Kidney tubule cell (primary cell): Measurements from ENCODE around the gene ZNF473.

Experiments used
- DNase-seq: peaks from one replicate; pipeline ENCODE4 v3.0.0-alpha.2; 2018; ENCODE audit warnings: low spot score

ZNF473 gene

DNA sequence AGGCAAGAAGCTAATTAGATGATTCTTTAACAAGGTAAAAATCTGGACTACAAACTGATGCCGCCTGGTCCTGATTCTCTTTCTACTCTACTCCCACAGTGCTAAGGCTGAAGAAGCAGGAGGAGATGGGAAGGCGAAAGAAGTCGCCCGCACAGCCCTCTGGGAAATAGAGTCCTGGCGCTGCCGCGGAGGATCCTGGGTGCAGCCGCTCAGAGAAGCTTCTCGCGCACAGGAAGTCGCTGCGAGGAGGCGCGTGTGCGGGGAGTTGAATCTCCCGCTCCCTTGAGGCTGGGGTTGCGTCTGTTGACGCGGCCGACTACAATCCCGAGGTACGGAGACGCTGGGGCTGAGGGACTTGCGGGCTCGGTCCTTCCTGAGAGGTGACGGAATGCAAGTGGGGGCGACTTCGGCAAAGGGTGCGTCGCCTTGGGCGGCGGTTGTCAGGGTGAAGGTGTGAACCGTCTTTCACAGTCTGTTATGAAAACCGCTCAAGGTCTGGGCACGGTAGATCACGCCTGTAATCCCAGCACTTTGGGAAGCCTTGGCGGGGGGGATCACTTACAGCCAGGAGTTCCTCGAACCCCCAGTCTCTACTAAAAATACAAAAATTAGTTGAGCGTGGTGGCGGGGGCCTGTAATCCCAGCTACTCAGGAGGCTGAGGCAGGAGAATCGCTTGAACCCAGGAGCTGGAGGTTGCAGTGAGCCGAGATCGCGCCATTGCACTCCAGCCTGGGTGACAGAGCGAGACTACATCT is at the start of gene ZNF473:
Gene ZNF473 (plus strand): TSS at position 212 of the 756 bp plus-strand sequence. CDS start 5,078 bp downstream, outside the sequence.
- peak; percentile 97 for DNase-seq

DNA sequence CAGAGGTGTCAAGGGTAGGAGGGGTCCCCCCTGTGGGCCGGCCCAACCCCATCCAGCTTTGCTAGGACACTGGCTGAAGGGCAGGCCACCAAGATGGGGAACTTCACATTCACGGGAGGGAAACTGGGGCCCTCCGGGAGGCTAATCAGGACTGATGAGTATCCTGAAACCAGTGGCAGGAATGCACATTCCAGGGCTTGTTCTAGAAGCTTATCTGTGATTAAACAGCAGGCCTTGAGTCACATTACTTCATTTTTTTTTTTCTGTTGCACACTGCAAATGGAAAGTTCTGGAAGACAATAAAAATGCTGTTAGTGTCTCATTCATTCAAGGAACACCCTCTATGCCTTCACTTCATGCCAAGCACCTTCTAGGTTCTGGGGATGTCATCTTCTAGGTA is 49.3 kb upstream of the ZNF473 start:
- no peak for DNase-seq

DNA sequence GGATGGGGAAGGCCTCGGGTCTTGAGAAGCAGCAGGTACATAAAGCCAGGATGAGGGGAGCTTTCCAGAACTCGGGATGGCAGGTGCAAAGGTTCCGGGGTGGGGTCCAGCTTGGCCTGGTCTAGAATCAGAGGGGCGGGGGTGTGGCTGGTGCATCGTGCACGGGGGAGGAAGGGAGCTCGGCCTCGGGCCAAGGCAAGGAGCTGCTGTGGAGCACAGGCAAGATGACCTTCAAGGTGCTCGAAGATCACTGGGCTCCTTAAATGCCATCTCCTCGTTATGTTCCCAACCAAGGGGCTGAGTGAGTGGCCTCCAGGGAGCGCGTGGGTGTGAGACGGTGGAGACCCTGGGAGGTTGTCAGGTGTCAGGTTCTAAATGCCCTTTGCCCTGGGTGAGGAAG is 48.7 kb upstream of the ZNF473 start:
- DNase-seq, result no peak

DNA sequence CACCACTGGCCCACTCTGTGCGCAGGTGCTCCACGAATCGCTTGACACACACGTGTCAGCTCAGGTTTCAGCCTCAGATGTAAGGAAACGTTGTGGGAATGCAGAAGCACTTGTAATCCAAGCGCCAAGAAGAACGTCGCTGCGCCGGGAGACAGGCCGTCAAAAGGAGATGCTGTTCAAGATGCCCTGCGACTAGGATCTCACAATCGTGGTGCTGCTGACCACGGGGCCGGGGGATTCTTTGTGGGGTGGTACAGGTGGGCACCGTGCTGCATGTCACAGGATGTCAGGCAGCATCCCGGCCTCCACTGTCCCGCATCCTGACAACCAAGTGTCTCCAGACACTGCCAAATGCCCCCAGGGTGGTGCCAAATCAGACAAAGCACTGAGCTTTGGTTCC is 47.9 kb upstream of the ZNF473 start:
- no peak for DNase-seq

DNA sequence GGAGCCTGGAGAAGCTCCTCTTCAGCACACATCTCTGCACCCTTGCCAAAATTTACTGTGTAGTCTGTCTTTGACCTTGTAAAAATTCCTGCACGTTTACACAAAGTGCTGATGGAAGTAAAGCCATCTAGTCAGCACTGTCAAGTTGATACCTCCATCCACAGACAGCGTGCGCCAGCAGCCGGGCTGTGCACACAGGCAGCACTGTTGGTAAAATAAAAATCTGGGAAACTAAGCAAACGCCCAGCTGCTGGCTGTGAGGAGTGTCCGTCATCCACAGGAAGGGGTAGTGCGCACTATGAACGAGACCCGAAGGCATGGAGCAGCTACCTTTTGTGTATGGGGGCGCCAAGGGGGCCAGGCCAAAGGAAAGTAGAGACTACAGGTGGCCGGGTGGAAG is 47.5 kb upstream of the ZNF473 start:
- no peak for DNase-seq

DNA sequence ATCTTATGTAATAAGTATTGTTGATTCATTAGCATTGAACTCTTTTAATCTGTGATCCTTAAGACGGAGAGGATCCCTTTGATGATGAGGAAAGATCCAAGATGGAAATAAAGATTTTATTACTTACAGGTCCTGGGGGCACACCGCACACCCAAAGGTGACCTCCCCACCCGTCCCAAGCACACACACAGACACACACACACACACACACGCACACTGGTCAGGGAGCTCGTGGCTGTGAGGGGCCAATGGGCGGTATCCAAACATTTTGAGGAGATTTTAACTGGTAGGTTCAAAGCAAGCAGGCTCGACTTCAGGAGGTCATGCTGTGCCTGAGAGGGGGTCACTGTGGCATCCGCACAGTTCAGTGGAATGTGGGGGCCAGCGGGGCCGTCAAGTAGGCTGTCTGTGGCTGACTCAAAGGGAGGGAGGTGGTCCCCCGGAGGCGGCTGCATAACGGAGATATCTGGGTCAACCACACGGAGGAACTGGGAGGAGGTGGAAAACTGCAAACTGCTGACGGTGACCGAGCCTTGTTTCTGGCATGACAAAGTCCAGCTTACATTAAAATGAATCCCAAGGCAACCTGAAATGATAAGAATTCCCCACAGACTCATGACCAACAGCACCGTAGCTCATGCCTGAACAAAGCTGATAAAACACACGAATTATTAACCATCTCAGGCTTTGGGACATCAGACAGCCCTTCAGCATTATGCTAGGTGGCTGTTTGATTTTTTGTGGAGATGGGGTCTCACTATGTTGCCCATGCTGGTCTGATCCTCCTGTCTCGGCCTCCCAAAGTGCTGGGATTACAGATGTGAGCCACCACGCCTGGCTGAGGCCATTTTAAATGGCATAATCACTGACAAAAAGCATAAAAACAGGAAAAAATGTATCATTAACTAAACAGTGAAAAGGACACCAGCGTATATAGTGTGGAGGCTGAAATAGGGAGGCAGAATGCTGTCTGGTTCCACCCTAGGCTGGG is 43.9 kb upstream of the ZNF473 start:
- DNase-seq, result no peak

DNA sequence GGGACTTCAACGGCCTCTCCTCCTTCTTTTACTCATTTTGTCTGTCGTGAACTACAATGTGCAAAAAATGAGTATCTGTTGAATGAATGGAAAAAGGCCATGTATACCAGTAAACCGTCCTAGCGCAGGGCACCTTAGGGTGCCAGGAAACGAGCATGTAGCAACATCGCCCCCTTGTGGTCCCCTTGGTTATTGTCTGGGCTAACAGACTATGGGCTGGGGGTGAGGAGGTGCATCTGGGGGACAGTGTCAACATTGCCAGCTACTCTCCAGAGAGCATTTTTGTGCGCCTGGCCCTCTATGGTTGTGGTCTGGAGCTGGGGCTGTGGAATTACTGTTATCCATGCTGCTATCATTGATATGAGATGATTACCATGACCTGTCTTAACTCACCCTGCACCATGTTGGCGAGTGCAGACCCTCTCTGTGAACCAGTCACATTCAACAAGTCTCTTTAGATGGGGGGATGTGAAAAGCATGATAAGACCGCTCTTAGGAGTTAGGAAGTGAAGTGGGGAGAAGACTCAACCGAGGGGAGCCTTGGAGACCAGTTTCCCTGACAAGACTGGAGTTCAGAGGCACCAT is 42.1 kb upstream of the ZNF473 start:
- DNase-seq, result peak; percentile 58

DNA sequence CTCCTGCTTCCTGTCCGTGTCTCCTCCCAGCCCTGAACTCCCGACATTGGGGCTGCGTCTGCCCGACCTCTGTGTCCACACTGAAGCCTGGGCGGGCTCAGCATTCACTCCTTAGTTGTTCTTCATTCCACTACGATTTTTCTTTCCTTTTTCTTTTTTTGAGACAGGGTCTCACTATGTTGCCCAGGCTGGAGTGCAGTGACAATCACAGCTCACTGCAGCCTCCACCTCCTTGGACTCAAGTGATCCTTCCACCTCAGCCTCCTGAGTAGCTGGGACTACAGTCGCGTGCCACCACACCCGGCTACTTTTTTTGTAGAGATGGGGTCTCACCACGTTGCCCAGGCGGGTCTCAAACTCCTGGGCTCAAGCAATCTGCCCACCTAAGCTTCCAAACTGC is 41.3 kb upstream of the ZNF473 start:
- no peak for DNase-seq

DNA sequence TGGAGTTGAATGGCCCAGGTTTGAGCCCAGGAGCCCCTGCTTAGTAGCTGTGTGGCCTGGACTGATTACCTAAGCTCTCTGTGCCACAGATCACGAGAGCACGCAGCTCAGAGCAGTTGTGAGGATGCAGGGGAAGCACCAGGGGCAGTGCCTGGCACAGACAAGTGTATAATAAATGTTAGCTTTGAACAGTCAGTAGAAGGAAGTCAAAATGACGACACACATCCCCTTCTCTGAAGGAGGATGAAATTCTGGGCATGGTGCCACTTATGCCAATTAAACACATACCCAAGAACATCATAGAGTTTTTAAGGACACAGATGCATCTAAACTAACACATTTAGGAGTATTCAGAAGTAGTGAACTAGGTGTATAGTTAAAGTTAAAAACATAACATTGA is 39.9 kb upstream of the ZNF473 start:
- DNase-seq, result no peak

DNA sequence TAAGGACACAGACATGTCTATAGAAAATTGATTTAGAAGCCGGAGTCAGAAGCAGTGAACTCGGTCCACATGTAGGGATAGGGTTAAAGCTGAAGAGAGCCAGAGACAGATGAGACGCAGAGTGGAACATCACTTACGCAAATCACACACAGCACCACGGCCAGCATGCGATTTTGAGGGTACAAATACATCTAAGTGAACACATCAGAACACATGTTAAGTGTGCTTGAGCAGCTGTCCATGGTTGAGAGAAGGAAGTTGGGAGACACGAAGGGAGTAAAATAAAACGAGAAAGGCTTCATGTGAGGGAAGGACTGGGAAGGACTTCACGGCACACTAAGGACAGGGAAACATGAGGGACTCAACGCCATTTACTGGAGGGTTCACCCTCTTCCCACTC is 39.5 kb upstream of the ZNF473 start:
- no peak for DNase-seq

DNA sequence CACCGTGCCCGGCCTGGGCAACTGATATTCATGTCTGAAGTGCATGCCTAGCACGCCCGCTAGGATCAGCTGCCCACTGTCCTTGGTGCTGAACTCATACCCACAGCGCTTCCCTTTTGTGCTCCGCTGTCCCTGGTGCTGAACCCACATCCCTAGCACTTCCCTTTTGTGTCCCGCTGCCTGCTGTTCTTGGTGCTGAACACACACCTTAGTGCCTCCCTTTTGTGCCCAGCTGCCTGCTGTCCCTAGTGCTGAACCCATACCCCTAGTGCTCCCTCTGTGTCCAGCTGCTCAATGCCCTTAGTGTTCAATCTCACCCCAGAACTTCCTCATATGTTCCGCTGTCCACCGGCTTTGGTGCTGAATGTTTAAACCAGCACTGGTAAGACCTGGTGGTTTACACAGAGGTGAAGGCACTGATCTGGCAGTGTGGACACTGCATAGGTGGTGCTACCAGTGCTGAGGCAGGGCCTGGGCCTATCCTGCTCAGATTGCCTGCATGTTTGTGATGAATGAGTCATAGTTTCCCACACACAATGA is 38.6 kb upstream of the ZNF473 start:
- DNase-seq, result peak; percentile 89

DNA sequence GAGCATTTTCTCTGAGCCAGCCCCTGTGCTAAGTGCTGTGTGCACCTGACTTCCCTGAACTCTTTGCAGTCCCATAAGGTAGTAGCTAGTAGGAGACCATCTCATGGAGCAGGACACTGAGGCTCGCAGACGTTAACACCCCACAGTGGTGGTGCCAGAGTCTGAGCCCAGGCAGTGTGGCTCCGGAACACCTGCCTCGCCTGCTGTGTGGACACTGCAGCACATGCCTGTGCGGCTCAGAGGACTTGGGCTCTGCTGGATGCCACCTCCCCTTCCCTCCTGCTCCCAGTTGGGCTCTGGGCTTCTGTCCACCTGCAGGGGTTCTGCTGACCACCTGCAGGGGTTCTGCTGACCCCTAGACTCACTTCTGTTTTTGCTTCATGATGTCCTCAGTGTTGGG is 37.8 kb upstream of the ZNF473 start:
- no peak for DNase-seq

DNA sequence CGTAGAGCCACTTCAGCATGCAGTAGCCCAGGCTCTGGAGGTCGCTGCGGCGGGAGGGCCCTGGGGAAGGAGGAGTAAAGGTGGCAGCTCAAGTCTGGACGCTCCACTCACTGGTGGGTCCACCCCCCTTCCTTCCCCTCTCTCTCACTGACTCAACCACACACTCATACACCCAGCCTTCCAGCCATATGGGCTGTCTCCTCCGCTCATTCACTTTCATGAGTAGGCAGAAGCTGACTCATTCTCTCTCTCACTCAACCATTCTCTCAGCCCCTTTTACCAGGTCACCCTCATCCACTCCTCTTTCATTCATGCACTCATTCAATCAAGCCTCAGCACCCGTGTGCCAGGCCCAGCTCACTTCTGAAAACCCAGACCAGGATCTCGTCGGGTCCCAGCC is 37.4 kb upstream of the ZNF473 start:
- peak; percentile 79 for DNase-seq

DNA sequence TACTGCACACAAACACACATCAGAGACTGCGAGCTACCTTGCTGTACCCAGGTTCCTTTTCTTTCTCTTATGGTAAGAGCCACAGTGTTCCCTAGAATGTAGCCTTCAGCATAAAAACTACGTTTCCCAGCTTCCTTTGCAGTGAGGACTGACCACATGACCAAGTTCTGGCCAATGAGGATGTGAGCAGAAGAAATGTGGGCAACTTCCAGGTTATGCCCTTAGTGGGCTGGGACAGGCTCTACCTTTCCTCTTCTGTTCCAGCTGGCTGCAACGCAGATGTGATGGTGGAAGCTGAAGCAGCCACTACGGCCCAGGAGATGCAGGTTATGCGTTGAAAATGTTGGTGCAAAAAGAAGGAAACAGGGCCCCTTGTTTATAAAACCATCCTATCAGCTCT is 28.1 kb upstream of the ZNF473 start:
- peak; percentile 22 for DNase-seq

DNA sequence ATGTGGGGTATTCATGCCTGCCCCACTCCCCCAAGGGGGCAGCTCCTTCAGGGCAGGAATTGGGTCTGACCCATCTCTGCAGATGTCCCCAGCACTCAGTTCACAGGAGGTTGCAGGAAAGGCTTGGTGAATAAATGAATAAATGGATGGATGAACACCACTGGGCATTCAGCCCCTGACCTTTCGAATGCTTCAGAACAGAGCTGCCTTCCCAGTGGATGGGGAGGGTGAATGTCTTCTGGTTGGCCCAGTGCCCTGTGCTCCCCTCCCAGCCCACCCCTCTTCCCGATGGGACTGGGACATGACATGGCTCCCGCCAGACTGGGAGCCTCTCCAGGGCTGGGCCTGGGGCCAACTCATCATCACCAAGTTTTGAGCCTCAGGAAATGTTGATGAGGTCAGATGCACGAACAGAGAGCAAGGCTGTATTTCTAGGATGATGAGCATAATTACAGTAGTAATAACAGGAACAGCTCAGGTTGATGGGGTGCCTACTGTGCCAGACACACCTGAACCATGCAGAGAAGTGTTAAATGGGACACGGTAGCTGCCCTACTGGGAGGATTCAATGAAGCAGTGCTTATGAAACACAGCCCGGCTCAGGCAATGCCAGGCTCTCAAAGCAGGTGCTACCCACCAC is 26.3 kb upstream of the ZNF473 start:
- no peak for DNase-seq

DNA sequence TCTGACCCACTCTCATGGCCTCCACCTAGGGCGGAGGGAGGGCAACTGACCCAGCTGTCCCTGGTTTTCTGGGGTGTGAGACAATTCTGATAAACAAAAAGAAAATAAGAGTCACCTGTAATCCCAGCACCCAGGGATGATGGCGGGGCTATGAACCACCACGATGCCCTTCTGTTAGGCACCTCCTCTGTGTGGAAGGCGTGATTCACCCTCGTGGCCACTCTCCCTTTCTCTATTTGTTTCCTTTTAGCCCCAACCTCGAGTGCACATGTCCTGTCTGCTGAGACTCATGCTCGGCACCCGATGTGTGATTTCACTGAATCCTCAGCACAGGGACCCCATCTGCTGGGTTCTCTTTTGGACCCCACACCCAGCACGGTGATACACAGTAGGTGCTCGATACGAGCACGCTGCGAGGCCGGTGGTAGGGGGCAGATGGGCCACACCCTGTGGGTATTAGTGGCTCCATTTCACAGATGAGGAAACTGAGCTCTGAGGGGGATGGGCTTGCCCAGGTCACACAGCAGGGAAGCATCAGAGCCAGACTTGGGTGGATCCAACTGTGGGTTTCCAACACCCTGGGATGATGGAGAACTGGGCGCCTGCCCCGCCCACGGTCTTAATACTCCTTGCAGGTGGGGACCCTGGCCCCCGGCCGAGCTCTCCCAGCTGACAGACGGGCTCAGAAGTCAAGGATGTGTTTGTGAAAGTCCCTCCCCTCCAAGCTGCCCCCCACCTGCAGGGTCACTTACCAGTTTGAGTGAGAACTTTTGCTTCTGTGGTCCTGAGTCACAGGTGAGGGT is 25.6 kb upstream of the ZNF473 start:
- no peak for DNase-seq

DNA sequence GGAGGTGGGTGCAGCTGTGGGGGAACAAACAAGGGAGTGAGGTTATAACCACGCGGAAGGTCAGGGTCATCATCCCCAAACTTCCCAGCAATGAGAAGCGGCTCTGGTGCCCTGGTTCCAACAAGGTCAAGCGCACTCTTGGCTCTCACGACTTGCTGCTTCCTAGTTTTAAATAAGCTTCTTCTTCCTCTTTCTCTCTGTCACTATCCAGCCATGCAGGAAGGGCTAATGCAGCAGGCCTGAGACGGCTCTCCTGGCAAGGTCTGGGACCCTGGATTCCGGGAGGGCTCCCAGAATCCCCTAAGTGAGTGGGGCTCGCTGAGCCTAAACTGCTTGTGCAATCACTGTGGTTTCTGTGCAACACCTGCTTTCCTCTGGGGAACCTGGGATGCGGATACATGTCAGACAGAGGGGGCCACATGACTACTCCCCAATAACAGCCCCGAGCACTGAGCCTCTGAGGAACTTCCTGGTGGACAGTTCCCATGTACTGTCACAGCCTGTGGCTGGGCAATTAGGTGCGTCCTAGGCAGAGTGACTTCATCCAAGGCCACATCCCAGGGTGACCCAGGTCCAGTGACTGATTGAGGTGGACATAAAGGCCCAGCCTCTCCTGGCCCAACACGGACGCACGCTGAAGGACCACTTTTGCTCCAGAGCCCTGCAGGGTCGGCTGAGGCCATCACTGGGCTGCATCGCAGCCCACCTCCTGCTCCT is 24.8 kb upstream of the ZNF473 start:
- DNase-seq, result no peak

DNA sequence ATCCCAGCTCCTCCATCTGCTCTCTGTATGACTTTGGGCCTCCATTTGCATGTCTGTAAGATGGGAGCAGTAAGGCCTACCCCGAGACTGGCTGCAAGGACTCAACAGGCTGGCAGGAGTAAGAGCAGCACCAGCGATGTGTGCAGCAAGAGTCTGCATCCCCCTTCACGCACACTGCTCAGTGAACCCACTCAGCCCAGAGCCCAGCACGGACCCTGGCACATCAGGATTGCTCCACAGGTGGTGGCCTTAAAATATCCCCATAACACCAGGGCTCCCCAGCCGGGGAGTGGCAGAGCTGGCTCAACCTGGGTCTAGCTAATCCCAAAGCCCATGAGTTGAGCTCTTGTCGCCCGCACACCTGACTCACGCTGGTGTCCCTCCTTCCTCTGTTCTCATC is 24.0 kb upstream of the ZNF473 start:
- DNase-seq, result no peak

DNA sequence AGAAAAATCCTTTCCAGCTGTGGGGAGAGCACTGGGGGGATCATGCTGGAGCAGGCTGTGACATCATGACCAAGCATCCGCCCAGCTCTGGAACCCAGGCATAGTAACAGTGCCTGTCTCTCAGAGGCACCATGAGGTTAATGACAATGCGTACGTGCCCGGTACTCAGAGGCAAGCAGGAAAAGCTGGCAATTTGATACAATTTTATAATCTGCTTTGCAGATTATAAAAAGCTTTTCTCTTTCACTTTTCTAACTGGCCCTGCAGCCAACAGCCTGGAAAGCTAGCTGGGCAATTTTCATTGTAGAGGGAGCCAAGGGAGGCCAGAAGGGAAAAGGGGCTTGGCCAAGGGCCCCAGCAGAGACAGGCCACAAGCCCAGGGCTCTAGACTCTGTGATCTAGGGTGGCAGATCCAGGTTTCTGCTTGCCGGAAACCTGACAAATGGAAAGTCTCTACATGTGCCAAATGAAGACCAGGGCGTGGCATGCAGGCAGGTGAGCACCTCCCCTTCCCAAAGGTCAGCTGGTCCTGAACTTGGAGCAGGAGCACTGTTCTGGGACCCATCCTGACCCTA is 23.3 kb upstream of the ZNF473 start:
- DNase-seq, result no peak

DNA sequence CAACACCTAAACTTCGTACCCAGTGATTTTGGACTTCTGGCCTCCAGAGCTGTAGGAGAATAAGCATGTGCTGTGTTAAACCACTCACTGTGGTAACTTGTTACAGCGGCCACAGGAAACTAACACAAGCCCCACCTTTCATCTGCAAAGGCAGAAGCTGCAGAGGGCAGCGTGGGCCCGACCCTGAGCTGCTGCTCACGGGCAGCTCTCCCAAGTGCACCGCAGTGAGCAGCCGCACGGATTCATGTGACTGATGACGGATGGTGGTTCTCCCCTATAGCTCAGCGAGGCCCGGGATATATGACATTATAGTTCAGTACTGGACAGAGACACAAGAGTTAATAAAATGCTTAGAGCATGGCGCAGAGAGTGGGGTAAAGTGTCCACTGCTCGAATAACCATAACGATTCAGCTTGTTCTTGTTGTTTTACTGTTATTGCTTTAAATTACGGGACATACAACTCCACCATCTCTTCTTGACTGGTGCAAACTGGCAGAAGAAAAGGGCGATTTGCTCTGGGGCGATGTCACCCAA is 22.5 kb upstream of the ZNF473 start:
- DNase-seq, result no peak
